HL-60 (cell line): ENCODE measurements around the gene HK1.

ENCODE experiments used
- POLR2AphosphoS5 ChIP-seq: IDR thresholded peaks from 2 replicates; pipeline ENCODE4 v1.6.1; 2012; ENCODE audit warnings: low read depth
- TF ChIP-seq, protein P1 (sequence below): IDR thresholded peaks from one replicate; pipeline ENCODE4 v1.5.1; 2011; ENCODE audit warnings: low read length, control low read depth, inconsistent platforms; ENCODE audit not compliant: insufficient read depth

DNA sequence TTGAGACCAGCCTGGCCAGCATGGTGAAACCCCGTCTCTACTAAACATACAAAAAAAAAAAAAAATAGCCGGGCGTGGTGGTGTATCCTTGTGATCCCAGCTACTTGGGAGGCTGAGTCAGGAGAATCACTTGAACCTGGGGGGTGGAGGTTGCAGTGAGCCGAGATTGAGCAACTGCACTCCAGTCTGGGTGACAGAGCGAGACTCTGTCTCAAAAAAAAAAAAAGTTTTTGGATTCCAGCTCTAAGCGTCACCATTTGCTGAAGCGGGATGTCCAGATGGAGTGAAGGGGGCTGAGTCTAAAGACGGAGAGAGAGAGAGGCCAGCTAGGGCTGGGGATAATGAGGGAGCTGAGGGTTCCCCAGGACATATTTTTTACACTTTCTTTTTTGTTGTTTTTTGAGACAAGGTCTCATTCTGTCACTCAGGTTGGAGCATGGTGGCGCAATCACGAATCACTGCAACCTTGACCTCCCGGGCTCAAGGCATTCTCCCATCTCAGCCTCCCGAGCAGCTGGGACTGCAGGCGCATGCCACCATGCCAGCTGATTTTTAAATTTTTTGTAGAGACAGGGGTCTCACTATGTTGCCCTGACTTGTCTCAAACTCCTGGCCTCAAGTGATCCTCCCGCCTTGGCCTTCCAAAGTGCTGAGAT is 9.4 kb upstream of the HK1 start:
- TF ChIP-seq, protein P1, sequence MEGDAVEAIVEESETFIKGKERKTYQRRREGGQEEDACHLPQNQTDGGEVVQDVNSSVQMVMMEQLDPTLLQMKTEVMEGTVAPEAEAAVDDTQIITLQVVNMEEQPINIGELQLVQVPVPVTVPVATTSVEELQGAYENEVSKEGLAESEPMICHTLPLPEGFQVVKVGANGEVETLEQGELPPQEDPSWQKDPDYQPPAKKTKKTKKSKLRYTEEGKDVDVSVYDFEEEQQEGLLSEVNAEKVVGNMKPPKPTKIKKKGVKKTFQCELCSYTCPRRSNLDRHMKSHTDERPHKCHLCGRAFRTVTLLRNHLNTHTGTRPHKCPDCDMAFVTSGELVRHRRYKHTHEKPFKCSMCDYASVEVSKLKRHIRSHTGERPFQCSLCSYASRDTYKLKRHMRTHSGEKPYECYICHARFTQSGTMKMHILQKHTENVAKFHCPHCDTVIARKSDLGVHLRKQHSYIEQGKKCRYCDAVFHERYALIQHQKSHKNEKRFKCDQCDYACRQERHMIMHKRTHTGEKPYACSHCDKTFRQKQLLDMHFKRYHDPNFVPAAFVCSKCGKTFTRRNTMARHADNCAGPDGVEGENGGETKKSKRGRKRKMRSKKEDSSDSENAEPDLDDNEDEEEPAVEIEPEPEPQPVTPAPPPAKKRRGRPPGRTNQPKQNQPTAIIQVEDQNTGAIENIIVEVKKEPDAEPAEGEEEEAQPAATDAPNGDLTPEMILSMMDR = no peak
- TF ChIP-seq POLR2AphosphoS5 = no peak
